Esophagus muscularis mucosa (tissue), 4 donors: ENCODE data around the gene MCM10.

Source experiments
- EP300 ChIP-seq: sonication (generic); formaldehyde crosslinking; IDR thresholded peaks from one replicate; pipeline ENCODE4 v1.6.1; 2017; ENCODE audit warnings: antibody characterized with exemption
- POLR2A ChIP-seq: fragments of 450-650 bp; IDR thresholded peaks from one replicate; pipeline ENCODE4 v1.6.1; 2017; ENCODE audit warnings: antibody characterized with exemption, moderate library complexity, mild to moderate bottlenecking, low read depth
- POLR2AphosphoS5 ChIP-seq, 2 donors: sonication (generic); formaldehyde crosslinking; IDR thresholded peaks; one replicate each; pipeline ENCODE4 v1.6.1; 2017; ENCODE audit warnings: antibody characterized with exemption in 2 of 2
- TF ChIP-seq, protein P1 (sequence below), 3 experiments: fragments of 200-600 bp in 2 of 3; fragments of 450-650 bp in 1 of 3; sonication (generic) in 2 of 3; IDR thresholded peaks; one replicate each; pipeline ENCODE4 v1.5.1; 2017 to 2019; ENCODE audit warnings: antibody characterized with exemption in 3 of 3, mild to moderate bottlenecking in 2 of 3, moderate library complexity in 1 of 3

DNA sequence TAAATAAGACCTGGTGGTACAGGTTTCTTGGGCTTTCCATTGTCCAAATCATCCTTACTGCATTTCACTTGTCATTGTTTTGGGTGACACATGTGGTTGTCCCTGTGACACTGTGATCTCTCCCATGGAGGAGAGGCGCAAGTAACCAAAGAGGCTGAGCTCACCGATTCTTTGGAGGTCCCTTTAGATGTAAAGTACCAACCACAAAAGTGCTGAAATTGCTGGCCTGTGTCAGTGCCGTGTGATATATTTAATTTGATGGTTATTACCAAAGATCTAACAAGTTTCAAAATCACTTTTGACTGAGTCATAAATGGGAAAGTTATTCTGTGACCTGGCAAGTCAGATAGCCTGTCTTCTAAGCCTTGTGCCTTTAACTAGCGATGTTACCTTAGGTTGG lies 19.4 kb downstream of the MCM10 start:
- TF ChIP-seq POLR2A, result no peak
- TF ChIP-seq POLR2AphosphoS5 (IDR thresholded peaks at IDR 0.05), result no peak
- TF ChIP-seq, protein P1, sequence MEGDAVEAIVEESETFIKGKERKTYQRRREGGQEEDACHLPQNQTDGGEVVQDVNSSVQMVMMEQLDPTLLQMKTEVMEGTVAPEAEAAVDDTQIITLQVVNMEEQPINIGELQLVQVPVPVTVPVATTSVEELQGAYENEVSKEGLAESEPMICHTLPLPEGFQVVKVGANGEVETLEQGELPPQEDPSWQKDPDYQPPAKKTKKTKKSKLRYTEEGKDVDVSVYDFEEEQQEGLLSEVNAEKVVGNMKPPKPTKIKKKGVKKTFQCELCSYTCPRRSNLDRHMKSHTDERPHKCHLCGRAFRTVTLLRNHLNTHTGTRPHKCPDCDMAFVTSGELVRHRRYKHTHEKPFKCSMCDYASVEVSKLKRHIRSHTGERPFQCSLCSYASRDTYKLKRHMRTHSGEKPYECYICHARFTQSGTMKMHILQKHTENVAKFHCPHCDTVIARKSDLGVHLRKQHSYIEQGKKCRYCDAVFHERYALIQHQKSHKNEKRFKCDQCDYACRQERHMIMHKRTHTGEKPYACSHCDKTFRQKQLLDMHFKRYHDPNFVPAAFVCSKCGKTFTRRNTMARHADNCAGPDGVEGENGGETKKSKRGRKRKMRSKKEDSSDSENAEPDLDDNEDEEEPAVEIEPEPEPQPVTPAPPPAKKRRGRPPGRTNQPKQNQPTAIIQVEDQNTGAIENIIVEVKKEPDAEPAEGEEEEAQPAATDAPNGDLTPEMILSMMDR (IDR thresholded peaks at IDR 0.05), result no peak
- TF ChIP-seq EP300, result no peak
